IMR-90 (cell line): Measurements from ENCODE around the gene ALPP. TPM values are rescaled to one million over a fixed set of nuclear protein-coding genes. Genes with fewer than 3 reads are reported as not detected.

ENCODE experiments used
- ATAC-seq: fragments of 200-7000 bp; cut with Tn5 transposase; 2 replicates; pipeline ENCODE4 v1.9.1; 2020; ENCODE audit warnings: low read depth, mild to moderate bottlenecking, moderate library complexity
- BruUV-seq: library from RNA; stranded (reverse); fragments of 400-500 nt; replicated peaks from 2 replicates; lab custom pipeline; 2021; lab: Mats Ljungman, UMichigan
- CTCF ChIA-PET: fragments of 300-600 bp; formaldehyde crosslinking; extraction: SDS; loops from one replicate; lab custom pipeline; 2021; ENCODE audit warnings: antibody characterized with exemption; lab: Yijun Ruan, JAX
- POLR2A ChIA-PET: fragments of 300-600 bp; sonication (Branson Sonifier 250); formaldehyde crosslinking; loops from one replicate; lab custom pipeline; 2022; ENCODE audit warnings: antibody characterized with exemption; ENCODE audit not compliant: unreplicated experiment; lab: Charles Lee
- DNase-seq: peaks from one replicate; pipeline ENCODE4 v3.0.0; 2013
- H2AFZ ChIP-seq: replicated peaks from 2 replicates; pipeline ENCODE3; 2013; ENCODE audit warnings: low read length, mild to moderate bottlenecking; ENCODE audit not compliant: poor library complexity
- H2AK5ac ChIP-seq: 2 replicates; pipeline ENCODE4 v1.6.1; 2013; ENCODE audit warnings: low read depth, low read length, inconsistent platforms
- H2AK9ac ChIP-seq: replicated peaks from 2 replicates; pipeline ENCODE3; 2013; ENCODE audit warnings: mild to moderate bottlenecking, low read depth, low read length, moderate library complexity; ENCODE audit not compliant: poor library complexity
- H2BK120ac ChIP-seq: 2 replicates; pipeline ENCODE4 v1.6.1; 2013; ENCODE audit warnings: low read depth, low read length, inconsistent platforms
- H2BK15ac ChIP-seq: 3 replicates; pipeline ENCODE4 v1.6.1; 2013; ENCODE audit warnings: low read depth, low read length, inconsistent platforms
- H2BK20ac ChIP-seq: 2 replicates; pipeline ENCODE4 v1.6.1; 2013; ENCODE audit warnings: low read depth, mild to moderate bottlenecking, inconsistent platforms, low read length, moderate library complexity
- H2BK5ac ChIP-seq: 2 replicates; pipeline ENCODE4 v1.6.1; 2013; ENCODE audit warnings: mild to moderate bottlenecking, low read depth, low read length, inconsistent platforms; ENCODE audit not compliant: poor library complexity, severe bottlenecking
- H3K14ac ChIP-seq: replicated peaks from 2 replicates; pipeline ENCODE4 v1.6.1; 2013; ENCODE audit warnings: low read depth, low read length, inconsistent platforms
- H3K18ac ChIP-seq: 2 replicates; pipeline ENCODE4 v1.6.1; 2013; ENCODE audit warnings: low read depth, low read length, control low read depth
- H3K23ac ChIP-seq: 2 replicates; pipeline ENCODE4 v1.6.1; 2013; ENCODE audit warnings: low read depth, low read length, inconsistent platforms
- H3K27ac ChIP-seq: 2 replicates; pipeline ENCODE4 v1.5.1; 2013; ENCODE audit warnings: mild to moderate bottlenecking, control low read depth, low read length; ENCODE audit not compliant: insufficient read depth
- H3K27me3 ChIP-seq: 2 replicates; pipeline ENCODE4 v1.6.1; 2013; ENCODE audit warnings: low read length; ENCODE audit not compliant: control insufficient read depth, insufficient read depth
- H3K36me3 ChIP-seq: 2 replicates; pipeline ENCODE4 v1.6.1; 2013; ENCODE audit warnings: low read length, mixed read lengths; ENCODE audit not compliant: control insufficient read depth, insufficient read depth
- H3K4ac ChIP-seq: 2 replicates; pipeline ENCODE4 v1.6.1; 2013; ENCODE audit warnings: low read depth, low read length, inconsistent platforms
- H3K4me1 ChIP-seq: 2 replicates; pipeline ENCODE4 v1.6.1; 2013; ENCODE audit warnings: low read length, mixed read lengths; ENCODE audit not compliant: control insufficient read depth, insufficient read depth
- H3K4me2 ChIP-seq: 2 replicates; pipeline ENCODE4 v1.6.1; 2013; ENCODE audit warnings: low read depth, mild to moderate bottlenecking, control low read depth, low read length, moderate library complexity
- H3K4me3 ChIP-seq: 2 replicates; pipeline ENCODE4 v1.5.1; 2013; ENCODE audit warnings: low read depth, mild to moderate bottlenecking, control low read depth, low read length, moderate library complexity; ENCODE audit not compliant: insufficient read depth
- H3K56ac ChIP-seq: 2 replicates; pipeline ENCODE4 v1.6.1; 2013; ENCODE audit warnings: low read length, inconsistent platforms; ENCODE audit not compliant: insufficient read depth; ENCODE audit errors: extremely low read depth
- H3K79me1 ChIP-seq, 2 experiments: 2 replicates each; pipeline ENCODE4 v1.6.1; 2013; ENCODE audit warnings: low read length in 2 of 2, inconsistent platforms in 1 of 2, low read depth in 1 of 2
- H3K9ac ChIP-seq: 2 replicates; pipeline ENCODE4 v1.6.1; 2013; ENCODE audit warnings: low read depth, low read length, control low read depth
- H3K9me1 ChIP-seq: 2 replicates; pipeline ENCODE4 v1.6.1; 2013; ENCODE audit warnings: low read length, inconsistent platforms; ENCODE audit not compliant: insufficient read depth
- H3K9me3 ChIP-seq: 2 replicates; pipeline ENCODE4 v1.6.1; 2013; ENCODE audit warnings: low read length; ENCODE audit not compliant: control insufficient read depth, insufficient read depth
- H4K20me1 ChIP-seq: 2 replicates; pipeline ENCODE4 v1.6.1; 2013; ENCODE audit warnings: low read length, inconsistent platforms; ENCODE audit not compliant: insufficient read depth
- H4K5ac ChIP-seq: 2 replicates; pipeline ENCODE4 v1.6.1; 2013; ENCODE audit warnings: mild to moderate bottlenecking, low read depth, low read length, control low read depth
- H4K8ac ChIP-seq, 2 experiments: 2 replicates each; pipeline ENCODE4 v1.6.1; 2013; ENCODE audit warnings: low read depth in 2 of 2, low read length in 2 of 2, control low read depth in 1 of 2, inconsistent platforms in 1 of 2
- H4K91ac ChIP-seq: 2 replicates; pipeline ENCODE4 v1.6.1; 2013; ENCODE audit warnings: low read depth, low read length, inconsistent platforms; ENCODE audit not compliant: insufficient read depth
- MAZ ChIP-seq: IDR thresholded peaks from 2 replicates; pipeline ENCODE4 v1.6.1; 2012; ENCODE audit warnings: low read depth, mild to moderate bottlenecking, low read length, improper control_type of control experiment, moderate library complexity, borderline replicate concordance
- RAD21 ChIP-seq: IDR thresholded peaks from 2 replicates; pipeline ENCODE4 v1.6.1; 2012; ENCODE audit warnings: low read length, improper control_type of control experiment
- WGBS, 2 experiments: methylation state at CpG; one replicate each; pipeline versions ENCODE4 v1.1.5 to v1.1.7; 2013; ENCODE audit warnings: missing lambda C conversion rate in 2 of 2; ENCODE audit not compliant: insufficient read length in 1 of 2; ENCODE audit errors: extremely low coverage in 2 of 2; 5-methylcytosine and 5-hydroxymethylcytosine counted together
- dilution Hi-C: fragments of 300-500 bp; cut with HindIII; formaldehyde crosslinking; loops from one replicate; pipeline ENCODE4 v1.14.3; 2018; ENCODE audit warnings: low sequenced_read_pairs; ENCODE audit not compliant: unreplicated experiment
- in situ Hi-C: fragments of 300-500 bp; cut with MboI; formaldehyde crosslinking; loops from 3 replicates; pipeline ENCODE4 v1.14.3; 2019; ENCODE audit warnings: low sequenced_read_pairs, inconsistent platforms, mixed read lengths
- intact Hi-C: fragments of 100-400 bp; cut with micrococcal nuclease; formaldehyde crosslinking; loops from 2 replicates; pipeline ENCODE4 v1.10.0; 2022
- polyA plus RNA-seq, 3 experiments: library from polyadenylated mRNA; depleted of rRNA; stranded (reverse); fragments of >200 nt; gene quantifications; 2 replicates each; pipeline ENCODE4 v1.2.3, GENCODE V29; 2012; ENCODE audit warnings: low replicate concordance in 1 of 3
- total RNA-seq: library from RNA; depleted of rRNA; stranded (reverse); fragments of >200 nt; gene quantifications from 2 replicates; pipeline ENCODE4 v1.2.3, GENCODE V29; 2012
- TF ChIP-seq, protein P1 (sequence below): conservative IDR thresholded peaks from 2 replicates; pipeline ENCODE4 v1.5.1; 2012; ENCODE audit warnings: mild to moderate bottlenecking, low read depth, low read length, improper control_type of control experiment

Gene ALPP
- total and polyA plus RNA-seq, 2 of the 4 experiments (the other 2 are of a cell fraction), result not detected

DNA sequence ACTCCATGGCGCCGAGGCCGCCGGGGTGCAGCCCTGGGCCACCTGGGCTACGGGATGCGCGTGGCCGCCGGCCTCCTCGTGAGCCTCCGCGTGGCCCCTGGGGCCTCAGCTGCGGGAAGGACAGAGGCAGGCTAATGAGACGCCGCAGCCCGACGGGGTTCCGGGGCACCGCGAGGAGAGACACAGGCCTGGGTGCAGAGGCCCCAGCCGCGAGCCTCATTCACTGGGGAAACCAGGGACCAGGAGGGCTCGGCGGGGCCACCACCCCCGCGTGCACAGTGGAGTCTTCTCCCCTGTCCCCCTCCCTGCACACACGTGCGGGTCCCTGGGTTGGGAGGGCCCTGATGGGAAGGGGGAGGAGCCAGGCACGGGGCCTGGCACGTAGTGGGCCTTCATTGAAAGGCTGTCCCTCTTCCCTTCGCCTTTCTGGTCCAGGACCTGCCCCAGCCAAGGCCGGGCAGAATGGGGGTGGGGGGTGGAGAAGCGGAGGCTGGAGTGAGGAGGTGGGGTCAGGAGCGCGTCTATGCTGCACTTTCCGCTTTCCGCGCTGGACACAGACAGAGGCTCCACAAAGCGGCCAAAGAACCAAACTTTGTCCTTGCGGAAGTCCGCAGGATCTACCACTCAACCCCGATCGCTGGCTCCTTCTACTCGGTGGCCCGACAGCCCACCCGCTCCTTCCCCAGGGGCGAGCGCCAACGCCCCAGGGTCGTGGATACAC, 9.1 kb downstream of the ALPP start:
- no peak overlapping the region for H3K56ac ChIP-seq
- in situ Hi-C loops (no loop called here), dilution Hi-C loops (no loop called here), intact Hi-C loops (loop anchor here (5.0 kb wide), 1 partner anchor 40 kb away; no protein-coding TSS in a partner anchor)
- H3K9me3 ChIP-seq, result peaks cover 2% of the 10 kb centered on the region; the same call in 1 of the 2 replicates
- TF ChIP-seq, protein P1, sequence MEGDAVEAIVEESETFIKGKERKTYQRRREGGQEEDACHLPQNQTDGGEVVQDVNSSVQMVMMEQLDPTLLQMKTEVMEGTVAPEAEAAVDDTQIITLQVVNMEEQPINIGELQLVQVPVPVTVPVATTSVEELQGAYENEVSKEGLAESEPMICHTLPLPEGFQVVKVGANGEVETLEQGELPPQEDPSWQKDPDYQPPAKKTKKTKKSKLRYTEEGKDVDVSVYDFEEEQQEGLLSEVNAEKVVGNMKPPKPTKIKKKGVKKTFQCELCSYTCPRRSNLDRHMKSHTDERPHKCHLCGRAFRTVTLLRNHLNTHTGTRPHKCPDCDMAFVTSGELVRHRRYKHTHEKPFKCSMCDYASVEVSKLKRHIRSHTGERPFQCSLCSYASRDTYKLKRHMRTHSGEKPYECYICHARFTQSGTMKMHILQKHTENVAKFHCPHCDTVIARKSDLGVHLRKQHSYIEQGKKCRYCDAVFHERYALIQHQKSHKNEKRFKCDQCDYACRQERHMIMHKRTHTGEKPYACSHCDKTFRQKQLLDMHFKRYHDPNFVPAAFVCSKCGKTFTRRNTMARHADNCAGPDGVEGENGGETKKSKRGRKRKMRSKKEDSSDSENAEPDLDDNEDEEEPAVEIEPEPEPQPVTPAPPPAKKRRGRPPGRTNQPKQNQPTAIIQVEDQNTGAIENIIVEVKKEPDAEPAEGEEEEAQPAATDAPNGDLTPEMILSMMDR, result no peak
- no peak for TF ChIP-seq MAZ
- no peak for TF ChIP-seq RAD21
- ATAC-seq (no peak), DNase-seq (no peak)
- no peak overlapping the region for H2AK5ac ChIP-seq
- no peak overlapping the region for H2AK9ac ChIP-seq
- no peak overlapping the region for H4K5ac ChIP-seq
- CTCF ChIA-PET, result interaction anchor here (1.2 kb wide), 1 partner anchor 14 kb away, joined by 3 read pairs; no protein-coding TSS in a partner anchor
- H4K8ac ChIP-seq, result no peak overlapping the region
- no TSS peak for BruUV-seq
- no peaks in the 10 kb centered on the region for H3K79me1 ChIP-seq
- H2BK15ac ChIP-seq, result no peak overlapping the region
- H3K4me1 ChIP-seq, result peaks cover 3% of the 10 kb centered on the region; the same call in 1 of the 2 replicates
- H3K36me3 ChIP-seq, result no peaks in the 10 kb centered on the region
- H2BK5ac ChIP-seq, result no peak overlapping the region
- no peak overlapping the region for H3K4me3 ChIP-seq
- no peak overlapping the region for H3K27ac ChIP-seq
- 7% methylated on average over 7 of the region's 50 CpGs; no CpG with 5 or more reads in 1 of the 2 experiments for WGBS, 2 experiments
- no peak overlapping the region for H3K23ac ChIP-seq
- no peak overlapping the region for H2BK20ac ChIP-seq
- no peak overlapping the region for H3K18ac ChIP-seq
- H2BK120ac ChIP-seq, result no peak overlapping the region
- H4K91ac ChIP-seq, result no peak overlapping the region
- peaks cover 76% of the 10 kb centered on the region for H3K27me3 ChIP-seq
- H2AFZ ChIP-seq, result no peak overlapping the region
- H4K20me1 ChIP-seq, result no peaks in the 10 kb centered on the region; the same call in 1 of the 2 replicates
- POLR2A ChIA-PET, result no interaction called here
- no peak overlapping the region for H3K14ac ChIP-seq
- H3K4me2 ChIP-seq, result no peak overlapping the region
- H3K9me1 ChIP-seq, result no peaks in the 10 kb centered on the region
- no peak overlapping the region for H3K9ac ChIP-seq
- H3K4ac ChIP-seq, result no peak overlapping the region
